AG04450 (cell line): ENCODE results near the gene AXL. TPM values are rescaled to one million over a fixed set of nuclear protein-coding genes. Genes with fewer than 3 reads are reported as not detected.
"Not testable (repeated sequence)": the region's sequence is repeated elsewhere in the genome, so short reads cannot be mapped to it uniquely, and the experiment has no call there.

Experiments
- CTCF ChIA-PET: fragments of 300-600, 350-600 bp; formaldehyde crosslinking; extraction: SDS; loops from one replicate; lab custom pipeline; 2022; ENCODE audit warnings: antibody characterized with exemption, inconsistent platforms; lab: Charles Lee
- POLR2A ChIA-PET: fragments of 350-600 bp; formaldehyde crosslinking; extraction: SDS; loops from one replicate; lab custom pipeline; 2021; ENCODE audit warnings: antibody characterized with exemption, inconsistent platforms; lab: Yijun Ruan, JAX
- DNase-seq: peaks from one replicate; pipeline ENCODE4 v3.0.0-alpha.2; 2011; ENCODE audit warnings: low read depth, low spot score
- H3K27ac ChIP-seq: one replicate; pipeline ENCODE4 v1.5.1; 2012; ENCODE audit warnings: low read depth, low read length, control low read depth
- H3K27me3 ChIP-seq: one replicate; pipeline ENCODE4 v1.6.0; 2012; ENCODE audit warnings: low read length; ENCODE audit not compliant: control insufficient read depth, insufficient read depth
- H3K4me3 ChIP-seq: 2 replicates; pipeline ENCODE4 v1.5.1; 2011; ENCODE audit warnings: mild to moderate bottlenecking, low read depth, low read length, control low read depth
- H3K9me3 ChIP-seq: 2 replicates; pipeline ENCODE4 v1.5.1; 2012; ENCODE audit warnings: low read length; ENCODE audit not compliant: control insufficient read depth, insufficient read depth
- CTCF ChIP-seq: IDR thresholded peaks from 2 replicates; pipeline ENCODE4 v1.5.1; 2011; ENCODE audit warnings: low read depth, low read length, control low read depth, inconsistent platforms
- polyA minus RNA-seq: library from RNA; depleted of rRNA, polyadenylated mRNA; stranded (reverse); fragments of >200 nt; gene quantifications from 2 replicates; pipeline ENCODE4 v1.2.3, GENCODE V29; 2011; rRNA and poly(A)+ RNA removed
- polyA plus RNA-seq: library from polyadenylated mRNA; depleted of rRNA; stranded (reverse); fragments of >200 nt; gene quantifications from 2 replicates; pipeline ENCODE4 v1.2.3, GENCODE V29; 2011; rRNA removed

AXL gene
- polyA plus RNA-seq, result 210 and 212 TPM in 2 replicates
- 770 and 1,073 TPM in 2 replicates for polyA minus RNA-seq

GRCh38 chr19:41218615-41219507 is at the start of gene AXL:
TSS of gene AXL (plus strand) at chr19:41219223. CDS start at chr19:41219393, 170 bp downstream.
- Histone ChIP-seq H3K9me3 (peaks cover 4% of the 10 kb centered on the region; the same call in 1 of the 2 replicates), H3K27me3 (no peaks in the 10 kb centered on the region), H3K27ac (peak within 1 kb of the TSS; percentile 83), H3K4me3 (peak within 1 kb of the TSS; percentile 94)
- no peak for TF ChIP-seq CTCF
- DNase-seq, result no peak
- ChIA-PET POLR2A (interaction anchor here (0.6 to 2.2 kb wide), 7 partner anchors 9 to 1812 kb away, joined by 3 to 15 read pairs (median 3); partner anchors contain the start of genes HNRNPUL1 and ZFP36), CTCF (interaction anchor here (0.6 to 3.4 kb wide), 5 partner anchors 9 to 134 kb away, joined by 3 to 19 read pairs (median 4); no protein-coding TSS in a partner anchor)

GRCh38 chr19:41172297-41173164 is 46.5 kb upstream of the AXL start:
- ChIA-PET POLR2A (interaction anchor here (0.5 kb wide), 1 partner anchor 32 kb away, joined by 4 read pairs; no protein-coding TSS in a partner anchor), CTCF (no interaction called here)
- DNase-seq, result no peak
- Histone ChIP-seq H3K9me3 (no peaks in the 10 kb centered on the region), H3K4me3 (no peak overlapping the region), H3K27me3 (no peaks in the 10 kb centered on the region), H3K27ac (no peak overlapping the region)
- no peak for TF ChIP-seq CTCF

GRCh38 chr19:41174297-41174928 is 44.6 kb upstream of the AXL start:
- no peak overlapping the region for H3K4me3 ChIP-seq
- no peak for TF ChIP-seq CTCF
- no peaks in the 10 kb centered on the region for H3K9me3 ChIP-seq
- H3K27me3 ChIP-seq, result no peaks in the 10 kb centered on the region
- DNase-seq, result no peak
- no peak overlapping the region for H3K27ac ChIP-seq
- POLR2A ChIA-PET, result no interaction called here
- CTCF ChIA-PET, result interaction anchor here (1.2 kb wide), 1 partner anchor 30 kb away, joined by 3 read pairs; no protein-coding TSS in a partner anchor

DNA sequence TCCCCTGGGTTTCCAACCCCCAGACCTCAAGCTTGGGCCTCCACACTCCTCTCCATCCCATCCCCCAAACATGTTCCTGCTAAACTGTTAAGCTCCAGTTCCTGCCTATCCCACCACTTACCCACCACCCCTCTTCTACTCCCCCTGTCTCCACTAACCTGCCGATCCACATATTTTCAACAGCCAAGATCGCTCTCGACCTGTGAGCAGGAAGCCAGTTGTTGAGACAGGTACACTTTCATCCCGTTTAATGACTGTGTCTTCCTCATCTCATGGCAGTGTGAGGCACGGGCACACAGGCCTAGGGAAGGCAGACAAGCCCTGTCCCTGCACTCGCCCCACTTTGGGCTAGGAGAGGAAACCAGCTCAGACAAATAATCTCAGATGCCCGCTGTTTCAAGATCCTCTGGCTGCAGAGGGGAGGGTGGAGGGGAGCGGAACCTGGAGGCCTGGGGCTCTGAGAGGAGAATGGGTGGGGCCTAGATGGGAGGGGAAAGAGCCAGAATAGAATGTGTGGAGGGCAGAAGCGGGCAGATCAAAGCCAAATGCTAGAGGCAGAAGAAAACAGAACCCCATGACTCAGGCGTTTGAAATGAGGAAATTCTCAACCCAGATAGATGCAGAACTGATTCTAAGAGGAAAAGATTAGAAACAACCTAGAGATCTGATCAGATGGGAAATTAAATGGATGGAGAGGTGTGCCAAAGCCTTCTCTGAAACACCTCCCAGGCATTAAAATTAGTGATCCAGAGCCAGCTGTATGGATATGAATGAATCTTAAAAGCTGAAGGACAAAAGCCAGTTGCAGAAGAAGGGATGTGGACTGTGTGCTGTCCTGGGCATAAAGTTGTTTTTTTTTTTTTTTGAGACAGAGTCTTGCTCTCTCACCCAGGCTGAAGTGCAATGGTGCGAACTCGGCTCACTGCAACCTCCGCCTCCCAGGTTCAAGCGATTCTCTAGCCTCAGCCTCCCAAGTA is 42.9 kb upstream of the AXL start:
- POLR2A ChIA-PET, result interaction anchor here (0.7 kb wide), 1 partner anchor 20 kb away, joined by 5 read pairs; no protein-coding TSS in a partner anchor
- H3K27ac ChIP-seq, result no peak overlapping the region
- H3K9me3 ChIP-seq, result no peaks in the 10 kb centered on the region
- peak overlapping the region; percentile 35 for H3K4me3 ChIP-seq
- no peak for TF ChIP-seq CTCF
- DNase-seq, result peak; percentile 58
- CTCF ChIA-PET, result interaction anchor here (0.5 to 1.2 kb wide), 5 partner anchors 15 to 1011 kb away, joined by 3 to 5 read pairs (median 3); no protein-coding TSS in a partner anchor
- no peaks in the 10 kb centered on the region for H3K27me3 ChIP-seq

DNA sequence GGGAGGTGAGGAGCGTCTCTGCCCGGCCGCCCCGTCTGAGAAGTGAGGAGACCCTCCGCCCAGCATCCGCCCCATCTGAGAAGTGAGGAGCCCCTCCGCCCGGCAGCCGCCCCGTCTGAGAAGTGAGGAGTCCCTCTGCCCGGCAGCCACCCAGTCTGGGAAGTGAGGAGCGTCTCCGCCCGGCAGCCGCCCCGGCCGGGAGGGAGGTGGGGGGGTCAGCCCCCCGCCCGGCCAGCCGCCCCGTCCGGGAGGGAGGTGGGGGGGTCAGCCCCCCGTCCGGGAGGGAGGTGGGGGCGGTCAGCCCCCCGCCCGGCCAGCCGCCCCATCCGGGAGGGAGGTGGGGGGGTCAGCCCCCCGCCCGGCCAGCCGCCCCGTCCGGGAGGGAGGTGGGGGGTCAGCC is 38.9 kb upstream of the AXL start:
- H3K27ac ChIP-seq, H3K4me3 ChIP-seq, CTCF ChIA-PET, POLR2A ChIA-PET, H3K9me3 ChIP-seq, H3K27me3 ChIP-seq, DNase-seq: not testable (repeated sequence)
